K562 (cell line): ENCODE data around the gene INS. TPM values are rescaled to one million over a fixed set of nuclear protein-coding genes. Genes with fewer than 3 reads are reported as not detected.

ENCODE experiments used
- ATAC-seq: fragments of 200-7000 bp; cut with Tn5 transposase; 3 replicates; pipeline ENCODE4 v1.9.1; 2020; ENCODE audit warnings: moderate library complexity
- BruUV-seq: library from RNA; stranded (reverse); fragments of 400-500 nt; replicated peaks from 2 replicates; lab custom pipeline; 2021; lab: Mats Ljungman, UMichigan
- CTCF ChIA-PET: fragments of 300-600 bp; formaldehyde crosslinking; extraction: SDS; loops from one replicate; lab custom pipeline; 2021; ENCODE audit warnings: low intra/inter-chr PET ratio; lab: Yijun Ruan, JAX
- POLR2A ChIA-PET: fragments of 300-600, 350-650 bp; sonication (Branson Sonifier 250); formaldehyde crosslinking; extraction: SDS; loops from one replicate; lab custom pipeline; 2021; ENCODE audit warnings: antibody characterized with exemption, inconsistent platforms; lab: Yijun Ruan, JAX
- DNase-seq, 4 experiments: peaks; one replicate each; pipeline versions ENCODE4 v3.0.0 to v3.0.0-alpha.2; 2011 to 2018; ENCODE audit warnings: low spot score in 3 of 4, mixed read lengths in 3 of 4; ENCODE audit errors: extremely low read depth in 1 of 4
- FAIRE-seq: peaks from 2 replicates; lab custom pipeline; 2011; peaks lifted over from hg19 to GRCh38; lab: Jason Lieb, UNC
- H2AFZ ChIP-seq: 2 replicates; pipeline ENCODE4 v1.6.0; 2011; ENCODE audit warnings: low read depth, low read length, control low read depth, inconsistent platforms
- H3K27ac ChIP-seq: fragments of 200-600 bp; 3 replicates; pipeline ENCODE4 v1.8.0; 2011; ENCODE audit warnings: low read depth, mild to moderate bottlenecking, control low read depth, inconsistent platforms, low read length, moderate library complexity, mixed read lengths; ENCODE audit errors: extremely low read depth
- H3K27me3 ChIP-seq, 2 experiments: fragments of 300-600 bp in 1 of 2; 2 replicates in 1 of 2; 3 replicates in 1 of 2; pipeline versions ENCODE4 v1.6.0 to v1.8.0; 2011; ENCODE audit warnings: inconsistent platforms in 2 of 2, low read length in 2 of 2, mild to moderate bottlenecking in 1 of 2, mixed read lengths in 1 of 2, moderate library complexity in 1 of 2; ENCODE audit not compliant: control insufficient read depth in 2 of 2, insufficient read depth in 2 of 2
- H3K36me3 ChIP-seq: fragments of 300-600 bp; 3 replicates; pipeline ENCODE4 v1.8.0; 2011; ENCODE audit warnings: mild to moderate bottlenecking, low read length, inconsistent platforms; ENCODE audit not compliant: control insufficient read depth, insufficient read depth
- H3K4me1 ChIP-seq, 2 experiments: fragments of 200-600 bp in 1 of 2; replicated peaks in 1 of 2; 2 replicates in 1 of 2; 3 replicates in 1 of 2; pipeline versions ENCODE4 v1.5.1 to v1.8.0; 2011; ENCODE audit warnings: inconsistent platforms in 2 of 2, low read length in 2 of 2, mild to moderate bottlenecking in 1 of 2, mixed read lengths in 1 of 2, moderate library complexity in 1 of 2; ENCODE audit not compliant: control insufficient read depth in 2 of 2, insufficient read depth in 2 of 2
- H3K4me2 ChIP-seq: 2 replicates; pipeline ENCODE4 v1.6.1; 2011; ENCODE audit warnings: low read length, control low read depth, inconsistent platforms, mixed read lengths; ENCODE audit not compliant: insufficient read depth
- H3K4me3 ChIP-seq: fragments of 200-600 bp; sonication (generic), shearing (Covaris generic); 2 replicates; pipeline ENCODE4 v1.5.1; 2016; ENCODE audit warnings: control low read depth, inconsistent platforms
- H3K79me2 ChIP-seq: fragments of 200-600 bp; 3 replicates; pipeline ENCODE4 v1.8.0; 2011; ENCODE audit warnings: low read length, inconsistent platforms; ENCODE audit not compliant: control insufficient read depth, insufficient read depth
- H3K9ac ChIP-seq, 2 experiments: 2 replicates each; pipeline versions ENCODE4 v1.6.0 to v1.6.1; 2011; ENCODE audit warnings: low read depth in 2 of 2, low read length in 2 of 2, control low read depth in 1 of 2, inconsistent platforms in 1 of 2, mild to moderate bottlenecking in 1 of 2, mixed read lengths in 1 of 2; ENCODE audit not compliant: insufficient read depth in 1 of 2
- H3K9me1 ChIP-seq: one replicate; pipeline ENCODE4 v1.6.0; 2011; ENCODE audit warnings: inconsistent platforms, mild to moderate bottlenecking, low read length, moderate library complexity; ENCODE audit not compliant: control insufficient read depth, insufficient read depth
- H3K9me3 ChIP-seq: replicated peaks from 2 replicates; pipeline ENCODE4 v1.5.1; 2011; ENCODE audit warnings: low read depth, low read length, inconsistent platforms; ENCODE audit not compliant: control insufficient read depth, insufficient read depth
- H4K20me1 ChIP-seq: replicated peaks from 2 replicates; pipeline ENCODE4 v1.6.1; 2011; ENCODE audit warnings: low read length, inconsistent platforms, mixed read lengths; ENCODE audit not compliant: control insufficient read depth, insufficient read depth
- BRF2 ChIP-seq: IDR thresholded peaks from 3 replicates; pipeline ENCODE4 v1.6.1; 2011; ENCODE audit warnings: borderline replicate concordance, mild to moderate bottlenecking; ENCODE audit not compliant: insufficient read length, insufficient read depth
- CTCF ChIP-seq, 3 experiments: IDR thresholded peaks in 2 of 3; conservative IDR thresholded peaks in 1 of 3; 2 replicates each; pipeline ENCODE4 v1.5.1; 2011 to 2012; ENCODE audit warnings: low read length in 3 of 3, mild to moderate bottlenecking in 3 of 3, control low read depth in 2 of 3, improper control_type of control experiment in 1 of 3, inconsistent platforms in 1 of 3, low read depth in 1 of 3, mixed read lengths in 1 of 3, moderate library complexity in 1 of 3; ENCODE audit not compliant: insufficient read depth in 2 of 3
- KDM2B ChIP-seq: fragments of 250-450 bp; sonication (Bioruptor Pico); IDR thresholded peaks from 2 replicates; pipeline ENCODE4 v1.8.0; 2021; ENCODE audit warnings: mild to moderate bottlenecking, moderate library complexity
- NFATC3 ChIP-seq: fragments of 450-650 bp; IDR thresholded peaks from 2 replicates; pipeline ENCODE4 v1.6.1; 2017; ENCODE audit warnings: mild to moderate bottlenecking
- RBM14 ChIP-seq: fragments of 200-400 bp; formaldehyde crosslinking; IDR thresholded peaks from 2 replicates; pipeline ENCODE4 v1.6.1; 2018; ENCODE audit warnings: low read depth, mild to moderate bottlenecking, low read length, moderate library complexity, borderline replicate concordance; ENCODE audit not compliant: insufficient read depth
- TSC22D4 ChIP-seq: fragments of 450-650 bp; IDR thresholded peaks from 2 replicates; pipeline ENCODE4 v1.6.1; 2016; ENCODE audit warnings: missing genetic modification characterization, missing biosample characterization, control low read depth
- WGBS: fragments of 100-300 bp; shearing (Covaris generic); methylation state at CpG from one replicate; pipeline ENCODE4 v1.1.6; 2016; ENCODE audit warnings: low coverage, mixed read lengths; ENCODE audit not compliant: insufficient coverage; ENCODE audit errors: missing lambda C conversion rate; 5-methylcytosine and 5-hydroxymethylcytosine counted together
- in situ Hi-C: fragments of 300-500 bp; cut with MboI; formaldehyde crosslinking; loops from 4 replicates; pipeline ENCODE4 v1.15.0; 2018; ENCODE audit warnings: inconsistent platforms, mixed read lengths
- intact Hi-C: fragments of 100-400 bp; cut with micrococcal nuclease; formaldehyde crosslinking; loops from 2 replicates; pipeline ENCODE4 v1.14.2; 2022
- polyA plus RNA-seq, 8 experiments: library from polyadenylated mRNA; depleted of rRNA in 4 of 8; stranded (reverse) in 5 of 8; unstranded in 3 of 8; fragments of >200 nt; fragmentation: Nextera tagmentation in 2 of 8; fragmentation: Illumina TruSeq in 1 of 8; extraction: Ambion mirVana in 2 of 8; extraction: Trizol in 1 of 8; gene quantifications; 2 replicates each; pipeline versions ENCODE4 v1.2.1 to v1.2.3, GENCODE V29; 2011 to 2014; ENCODE audit warnings: inconsistent platforms in 1 of 8, missing spikeins in 1 of 8
- total RNA-seq, 7 experiments: library from RNA; depleted of rRNA in 6 of 7; stranded (reverse); fragments of >200 nt in 6 of 7; fragmentation: Illumina TruSeq in 2 of 7; extraction: Trizol in 2 of 7; gene quantifications; 2 replicates each; pipeline versions ENCODE4 v1.2.1 to v1.2.3, GENCODE V29; 2011 to 2021; ENCODE audit warnings: low replicate concordance in 1 of 7

The INS gene
- total and polyA plus RNA-seq, 9 of the 15 experiments (the other 6 are each of a cell fraction or from before 2014, with no cell fraction given) = not detected

GRCh38 chr11:2143799-2144543 is 17.0 kb downstream of the INS start:
- no peak overlapping the region for H2AFZ ChIP-seq
- POLR2A ChIA-PET = no interaction called here
- intact Hi-C loops = no loop called here
- DNase-seq = peak in 1 of 4 experiments; percentile 33
- no peaks in the 10 kb centered on the region for H3K9me1 ChIP-seq
- no peaks in the 10 kb centered on the region for H3K9me3 ChIP-seq
- ATAC-seq = no peak
- TF ChIP-seq CTCF (IDR thresholded peaks at IDR 0.05 in 2 of 3, conservative IDR thresholded peaks at IDR 0.05 in 1 of 3; ENCODE audit: insufficient read depth in 2 of 3, low read depth in 1 of 3, low read length in 3 of 3) (peak in 1 of 3 experiments; percentile 44; a peak in 2 of 6 replicates), TSC22D4 (tag) (no peak), NFATC3 (0 out of 2 replicates have a peak, but pooled peaks have one; percentile 41), BRF2 (no peak), RBM14 (0 out of 2 replicates have a peak, but pooled peaks have one; percentile 30), KDM2B (CRISPR knock-in tag) (peak; percentile 77; the same call in 1 of the 2 replicates)
- TF ChIP-seq, all 486 proteins: peak for 4
- no peak overlapping the region for H3K4me2 ChIP-seq
- no peaks in the 10 kb centered on the region for H3K36me3 ChIP-seq
- peaks cover 9% of the 10 kb centered on the region; the same call in 1 of the 2 replicates for H4K20me1 ChIP-seq
- 8% methylated on average over 45 of the region's 72 CpGs for WGBS
- H3K27ac ChIP-seq = no peak overlapping the region
- peaks cover 0 to 7% of the 10 kb centered on the region in 2 experiments; a peak in 1 of 5 replicates for H3K4me1 ChIP-seq
- no peak for FAIRE-seq
- CTCF ChIA-PET = no interaction called here
- no peak overlapping the region for H3K9ac ChIP-seq
- H3K4me3 ChIP-seq = no peak overlapping the region
- in situ Hi-C loops = no loop called here
- H3K27me3 ChIP-seq = peaks cover 4 to 57% of the 10 kb centered on the region in 2 experiments; a peak in 3 of 5 replicates
- no TSS peak for BruUV-seq
- H3K79me2 ChIP-seq = no peaks in the 10 kb centered on the region
